Aorta (tissue), 5 donors: ENCODE results near the gene PUS7. TPM values are rescaled to one million over a fixed set of nuclear protein-coding genes. Genes with fewer than 3 reads are reported as not detected.
"Not testable (repeated sequence)": the region's sequence is repeated elsewhere in the genome, so short reads cannot be mapped to it uniquely, and the experiment has no call there.

ENCODE experiments used
- ATAC-seq: fragments of 200-7000 bp; cut with Tn5 transposase; one replicate; pipeline ENCODE4 v1.9.1; 2022; ENCODE audit warnings: moderate library complexity; ENCODE audit not compliant: low FRiP score
- DNase-seq, 2 donors: peaks; one replicate each; pipeline ENCODE4 v3.0.0-alpha.2; 2020
- H3K27ac ChIP-seq, 2 donors: one replicate each; pipeline ENCODE4 v1.5.1; 2013; ENCODE audit warnings: low read length in 2 of 2, mild to moderate bottlenecking in 2 of 2, moderate library complexity in 2 of 2, control low read depth in 1 of 2, inconsistent platforms in 1 of 2, low read depth in 1 of 2
- H3K27me3 ChIP-seq, 2 donors: one replicate each; pipeline ENCODE4 v1.6.1; 2013; ENCODE audit warnings: control low read depth in 1 of 2, low read length in 1 of 2, mild to moderate bottlenecking in 1 of 2, moderate library complexity in 1 of 2; ENCODE audit not compliant: insufficient read depth in 2 of 2, control insufficient read depth in 1 of 2
- H3K36me3 ChIP-seq, 2 donors: one replicate each; pipeline ENCODE4 v1.6.1; 2013; ENCODE audit warnings: control low read depth in 1 of 2, low read length in 1 of 2, mild to moderate bottlenecking in 1 of 2; ENCODE audit not compliant: insufficient read depth in 2 of 2, control insufficient read depth in 1 of 2
- H3K4me1 ChIP-seq, 2 donors: one replicate each; pipeline ENCODE4 v1.6.1; 2013; ENCODE audit warnings: low read length in 2 of 2, control low read depth in 1 of 2, mild to moderate bottlenecking in 1 of 2, moderate library complexity in 1 of 2; ENCODE audit not compliant: insufficient read depth in 2 of 2, control insufficient read depth in 1 of 2
- H3K4me3 ChIP-seq, 2 donors: one replicate each; pipeline ENCODE4 v1.5.1; 2013; ENCODE audit warnings: low read length in 2 of 2, control low read depth in 1 of 2, mild to moderate bottlenecking in 1 of 2
- H3K9me3 ChIP-seq: one replicate; pipeline ENCODE4 v1.6.1; 2013; ENCODE audit warnings: mild to moderate bottlenecking, low read length; ENCODE audit not compliant: control insufficient read depth
- WGBS, 2 donors: extraction: QIAGEN DNeasy Blood & Tissue Kit; methylation state at CpG; one replicate each; pipeline ENCODE4 v1.1.7; 2013; 5-methylcytosine and 5-hydroxymethylcytosine counted together
- intact Hi-C, 2 donors: fragments of 100-400 bp; cut with DNase I; formaldehyde crosslinking; loops; one replicate each; pipeline versions ENCODE4 v1.14.2 to v1.15.0; 2022
- polyA plus RNA-seq, 2 donors: library from polyadenylated mRNA; stranded (reverse); fragments of 200-250 nt; gene quantifications; one replicate each; pipeline ENCODE4 v1.2.3, GENCODE V29; 2013
- total RNA-seq, 2 donors: library from RNA; stranded (reverse); fragmentation: NEBNext Ultra II Directional; extraction: Animal tissue kit (Norgen Biotek cat#: 25700); gene quantifications; one replicate each; pipeline ENCODE4 v1.2.1, GENCODE V29; 2021
- donor health status: healthy with polysubstance abuse.
- donor health status: Bipolar disorder and iron deficiency.
- donor health status: DM: no; HTN: no; CAD: no.
- donor health status: DM: no; HTN: no; CAD: no.
- donor health status: DM: yes; HTN: yes; CAD: no.

PUS7 gene
- total and polyA plus RNA-seq, 4 donors, result 0.38 to 11.6 (median 7.0) TPM

DNA sequence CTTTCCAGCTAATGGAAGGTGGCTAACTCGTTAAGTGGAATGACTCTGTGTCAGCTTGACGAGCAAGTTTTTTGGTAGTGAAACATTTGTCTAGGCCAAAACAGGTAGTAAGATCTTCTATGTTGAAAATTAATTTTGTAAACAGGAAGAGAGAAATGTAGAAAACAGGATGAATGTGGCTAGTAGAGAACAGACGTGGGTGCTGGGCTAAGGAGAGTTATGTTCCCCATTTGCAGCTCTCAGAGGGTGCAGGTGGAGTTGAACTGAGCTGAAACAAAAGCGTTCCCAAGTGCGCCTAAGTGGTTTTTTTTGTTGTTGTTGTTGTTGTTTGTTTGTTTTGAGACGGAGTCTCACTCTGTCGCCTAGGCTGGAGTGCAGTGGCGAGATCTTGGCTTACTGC lies 73.9 kb downstream of the PUS7 start:
- WGBS, 2 donors, result 83 to 89% methylated on average over 8 of the region's 8 CpGs
- no peak for DNase-seq
- Histone ChIP-seq H3K27ac (no peak overlapping the region), H3K27me3 (no peaks in the 10 kb centered on the region), H3K4me1 (no peaks in the 10 kb centered on the region), H3K9me3 (peaks cover 1% of the 10 kb centered on the region), H3K36me3 (no peaks in the 10 kb centered on the region), H3K4me3 (no peak overlapping the region)
- intact Hi-C loops, result no loop called here
- no peak for ATAC-seq

DNA sequence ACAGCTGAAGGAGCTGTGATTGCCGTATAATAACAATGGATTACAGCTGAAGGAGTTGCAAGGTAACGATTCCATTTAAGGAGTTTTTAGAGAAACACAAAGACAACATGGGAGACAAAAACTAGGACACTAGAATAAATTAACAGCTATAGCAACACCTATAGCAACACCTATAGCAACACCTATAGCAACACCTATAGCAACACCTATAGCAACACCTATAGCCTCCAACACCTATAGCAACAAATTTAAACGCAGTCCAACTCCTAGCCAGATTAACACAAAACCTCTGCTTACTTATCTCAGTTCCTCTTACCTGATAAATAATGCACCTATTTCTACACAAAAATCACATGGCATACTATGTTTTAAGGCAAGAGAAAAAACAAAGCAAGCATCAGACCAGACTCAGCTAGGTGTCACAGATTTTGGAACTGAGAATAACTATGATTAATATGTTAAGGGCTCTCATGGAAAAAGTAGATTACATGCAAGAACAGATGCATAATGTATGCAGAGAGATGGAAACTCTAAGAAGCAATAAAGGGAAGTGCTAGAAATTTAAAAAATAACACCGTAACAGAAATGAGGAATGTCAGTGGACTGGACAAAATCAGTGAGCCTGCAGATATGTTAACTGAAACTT lies 77.6 kb downstream of the PUS7 start:
- DNase-seq, result no peak
- 75 to 80% methylated on average over 4 of the region's 4 CpGs for WGBS, 2 donors
- Histone ChIP-seq H3K9me3 (peaks cover 1% of the 10 kb centered on the region), H3K36me3 (no peaks in the 10 kb centered on the region), H3K4me1 (no peaks in the 10 kb centered on the region), H3K4me3 (no peak overlapping the region), H3K27me3 (no peaks in the 10 kb centered on the region), H3K27ac (no peak overlapping the region)
- ATAC-seq, result no peak
- intact Hi-C loops, result no loop called here

DNA sequence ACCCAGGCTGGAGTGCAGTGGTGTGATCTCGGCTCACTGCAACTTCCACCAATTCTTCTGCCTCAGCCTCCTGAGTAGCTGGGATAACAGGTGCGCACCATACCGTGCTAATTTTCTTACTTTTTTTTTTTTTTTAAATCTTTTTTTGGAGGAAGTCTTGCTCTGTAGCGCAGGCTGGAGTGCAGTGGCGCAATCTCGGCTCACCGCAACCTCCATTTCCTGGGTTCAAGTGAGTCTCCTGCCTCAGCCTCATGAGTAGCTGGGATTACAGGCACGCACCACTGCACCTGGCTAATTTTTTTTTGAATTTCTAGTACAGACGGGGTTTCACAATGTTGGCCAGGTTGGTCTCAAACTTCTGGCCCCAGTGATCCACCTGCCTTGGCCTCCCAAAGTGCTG lies 79.9 kb downstream of the PUS7 start:
- DNase-seq, intact Hi-C loops, H3K4me3 ChIP-seq, H3K9me3 ChIP-seq, H3K27me3 ChIP-seq, H3K4me1 ChIP-seq, H3K36me3 ChIP-seq, H3K27ac ChIP-seq, ATAC-seq: not testable (repeated sequence)
- WGBS, 2 donors, result 93 to 95% methylated on average over 9 of the region's 9 CpGs

GRCh38 chr7:105439174-105439893 lies 82.7 kb downstream of the PUS7 start:
- DNase-seq, result no peak
- no peak overlapping the region for H3K4me3 ChIP-seq
- no peak for ATAC-seq
- no peak overlapping the region for H3K27ac ChIP-seq
- WGBS, 2 donors, result 77 to 80% methylated on average over 9 of the region's 9 CpGs
- no peaks in the 10 kb centered on the region for H3K4me1 ChIP-seq
- intact Hi-C loops, result no loop called here
- H3K36me3 ChIP-seq, result no peaks in the 10 kb centered on the region
- no peaks in the 10 kb centered on the region for H3K9me3 ChIP-seq
- no peaks in the 10 kb centered on the region for H3K27me3 ChIP-seq

DNA sequence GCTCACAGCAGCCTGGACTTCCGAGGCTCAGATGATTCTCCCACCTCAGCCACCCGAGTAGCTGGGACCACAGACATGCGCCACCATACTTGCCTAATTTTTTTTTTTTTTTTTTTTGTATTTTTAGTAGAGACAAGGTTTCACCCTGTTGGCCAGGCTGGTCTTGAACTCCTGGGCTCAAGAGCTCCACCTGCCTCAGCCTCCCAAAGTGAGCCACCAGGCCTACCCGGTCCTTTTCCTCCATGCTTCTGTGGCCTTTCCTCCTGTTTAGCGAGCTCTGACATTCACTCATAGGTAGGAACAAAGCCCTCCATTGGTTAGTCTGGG lies 83.3 kb downstream of the PUS7 start:
- Histone ChIP-seq H3K36me3 (no peaks in the 10 kb centered on the region), H3K4me3 (no peak overlapping the region), H3K27ac (no peak overlapping the region), H3K9me3 (no peaks in the 10 kb centered on the region), H3K27me3 (no peaks in the 10 kb centered on the region), H3K4me1 (no peaks in the 10 kb centered on the region)
- intact Hi-C loops, result no loop called here
- ATAC-seq (no peak), DNase-seq (no peak)
- WGBS, 2 donors, result 84 to 85% methylated on average over 5 of the region's 5 CpGs

GRCh38 chr7:105438254-105438653 lies 83.8 kb downstream of the PUS7 start:
- intact Hi-C loops, result no loop called here
- ATAC-seq, result no peak
- DNase-seq, result no peak
- Histone ChIP-seq H3K27ac (no peak overlapping the region), H3K36me3 (no peaks in the 10 kb centered on the region), H3K9me3 (no peaks in the 10 kb centered on the region), H3K4me1 (no peaks in the 10 kb centered on the region), H3K4me3 (no peak overlapping the region), H3K27me3 (no peaks in the 10 kb centered on the region)
- 97 to 100% methylated on average over 1 of the region's 1 CpG for WGBS, 2 donors

GRCh38 chr7:105437356-105437755 lies 84.7 kb downstream of the PUS7 start:
- H3K36me3 ChIP-seq, H3K4me1 ChIP-seq, DNase-seq, intact Hi-C loops, H3K27me3 ChIP-seq, H3K4me3 ChIP-seq, H3K27ac ChIP-seq, H3K9me3 ChIP-seq, ATAC-seq: not testable (repeated sequence)
- WGBS, 2 donors, result 90 to 94% methylated on average over 6 of the region's 6 CpGs

DNA sequence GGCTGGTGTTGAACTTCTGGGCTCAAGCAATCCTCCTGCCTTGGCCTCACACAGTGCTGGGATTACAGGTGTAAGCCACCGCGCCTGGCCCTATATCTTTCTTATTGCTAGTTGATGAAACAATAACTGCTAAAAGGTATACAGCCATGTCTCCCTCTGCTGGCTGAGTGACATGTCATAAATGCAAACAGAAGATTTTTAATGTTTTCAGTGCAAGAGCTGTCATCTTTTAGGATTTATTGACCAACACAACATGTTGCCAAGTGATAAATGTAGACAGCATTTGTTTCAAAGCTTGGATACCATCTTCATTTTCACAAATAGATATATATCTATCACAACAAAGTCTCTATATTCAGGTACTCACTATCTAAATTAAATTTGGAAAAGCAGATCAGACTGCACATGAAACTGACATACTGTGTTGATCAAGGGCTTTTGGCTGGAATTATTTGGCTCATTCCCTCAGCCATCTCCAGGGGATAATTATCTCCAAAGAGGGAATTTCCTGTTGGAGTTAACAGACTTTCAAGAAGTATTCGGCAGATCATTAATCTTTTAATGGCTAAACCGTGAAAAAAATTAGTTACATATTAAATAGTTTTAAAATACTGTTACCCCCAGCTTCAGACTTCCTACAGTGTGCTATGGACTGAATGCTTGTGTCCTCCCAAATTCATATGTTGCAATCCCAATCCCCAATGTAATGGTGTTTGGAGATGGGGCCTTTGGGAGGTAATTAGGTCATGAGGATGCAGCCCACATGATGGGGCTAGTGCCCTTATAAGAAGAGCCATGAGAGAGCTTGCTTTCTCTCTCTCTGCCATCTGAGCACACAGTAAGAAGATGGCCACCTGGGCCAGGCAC lies 92.1 kb downstream of the PUS7 start:
- no peaks in the 10 kb centered on the region for H3K9me3 ChIP-seq
- WGBS, 2 donors, result 26 to 40% methylated on average over 4 of the region's 4 CpGs
- no peak overlapping the region for H3K4me3 ChIP-seq
- no peaks in the 10 kb centered on the region for H3K27me3 ChIP-seq
- intact Hi-C loops, result no loop called here
- no peaks in the 10 kb centered on the region for H3K4me1 ChIP-seq
- DNase-seq, result no peak
- no peak overlapping the region for H3K27ac ChIP-seq
- no peak for ATAC-seq
- no peaks in the 10 kb centered on the region for H3K36me3 ChIP-seq
